HEK293 (cell line): ENCODE data around the gene PDHB.
A peak's percentile ranks its signal among the peaks of the same experiment; 100 is the strongest.

ENCODE experiments used
- CTCF ChIA-PET: fragments of 350-600 bp; formaldehyde crosslinking; extraction: SDS; loops from one replicate; lab custom pipeline; 2021; ENCODE audit warnings: antibody characterized with exemption; lab: Yijun Ruan, JAX
- POLR2A ChIA-PET: fragments of 300-600 bp; formaldehyde crosslinking; extraction: SDS; loops from one replicate; lab custom pipeline; 2020; ENCODE audit warnings: antibody characterized with exemption, inconsistent platforms; lab: Yijun Ruan, JAX
- H3K27ac ChIP-seq: fragments of 200-500 bp; sonication (Bioruptor generic); 2 replicates; pipeline ENCODE4 v1.5.1; 2014; ENCODE audit warnings: low read depth, low read length, control low read depth, inconsistent platforms; ENCODE audit errors: extremely low read depth
- H3K36me3 ChIP-seq, 2 experiments: fragments of 200-500 bp in 1 of 2; sonication (Bioruptor generic) in 1 of 2; 1 replicate in 1 of 2; 2 replicates in 1 of 2; pipeline ENCODE4 v1.5.1; 2014 to 2017; ENCODE audit warnings: inconsistent platforms in 2 of 2, low read length in 2 of 2; ENCODE audit not compliant: control insufficient read depth in 2 of 2, insufficient read depth in 1 of 2
- H3K4me1 ChIP-seq: fragments of 200-500 bp; sonication (Bioruptor generic); 2 replicates; pipeline ENCODE4 v1.5.1; 2014; ENCODE audit warnings: mild to moderate bottlenecking, low read length, inconsistent platforms; ENCODE audit not compliant: control insufficient read depth, insufficient read depth
- H3K4me3 ChIP-seq: 2 replicates; pipeline ENCODE4 v1.5.1; 2011; ENCODE audit warnings: low read depth, mild to moderate bottlenecking, control low read depth, low read length, moderate library complexity
- H3K9me3 ChIP-seq: fragments of 200-500 bp; sonication (Bioruptor generic); 2 replicates; pipeline ENCODE4 v1.5.1; 2014; ENCODE audit warnings: low read depth, low read length, inconsistent platforms; ENCODE audit not compliant: control insufficient read depth, insufficient read depth
- KLF1 ChIP-seq: fragments of 450-650 bp; formaldehyde crosslinking; IDR thresholded peaks from 2 replicates; pipeline ENCODE4 v1.5.1; 2016; ENCODE audit warnings: missing biosample characterization, missing genetic modification characterization
- KLF8 ChIP-seq: fragments of 450-650 bp; formaldehyde crosslinking; IDR thresholded peaks from 2 replicates; pipeline ENCODE4 v1.5.1; 2016; ENCODE audit warnings: missing biosample characterization, missing genetic modification characterization
- SP7 ChIP-seq: fragments of 450-650 bp; formaldehyde crosslinking; IDR thresholded peaks from 2 replicates; pipeline ENCODE4 v1.5.1; 2016; ENCODE audit warnings: missing biosample characterization, missing genetic modification characterization
- YY2 ChIP-seq: fragments of 450-650 bp; formaldehyde crosslinking; IDR thresholded peaks from 2 replicates; pipeline ENCODE4 v1.5.1; 2016; ENCODE audit warnings: missing biosample characterization, missing genetic modification characterization
- ZNF121 ChIP-seq: fragments of 450-650 bp; formaldehyde crosslinking; IDR thresholded peaks from 2 replicates; pipeline ENCODE4 v1.5.1; 2016; ENCODE audit warnings: missing biosample characterization, missing genetic modification characterization
- ZNF248 ChIP-seq: fragments of 450-650 bp; formaldehyde crosslinking; IDR thresholded peaks from 2 replicates; pipeline ENCODE4 v1.5.1; 2017; ENCODE audit warnings: missing biosample characterization, missing genetic modification characterization
- ZNF335 ChIP-seq: fragments of 450-650 bp; formaldehyde crosslinking; conservative IDR thresholded peaks from 2 replicates; pipeline ENCODE4 v1.5.1; 2016; ENCODE audit warnings: missing biosample characterization, missing genetic modification characterization
- ZNF366 ChIP-seq: fragments of 450-650 bp; formaldehyde crosslinking; conservative IDR thresholded peaks from 2 replicates; pipeline ENCODE4 v1.5.1; 2016; ENCODE audit warnings: missing biosample characterization, missing genetic modification characterization
- ZNF473 ChIP-seq: fragments of 450-650 bp; formaldehyde crosslinking; IDR thresholded peaks from 2 replicates; pipeline ENCODE4 v1.5.1; 2017; ENCODE audit warnings: missing biosample characterization, missing genetic modification characterization
- ZNF544 ChIP-seq: fragments of 450-650 bp; formaldehyde crosslinking; IDR thresholded peaks from 2 replicates; pipeline ENCODE4 v1.5.0; 2017; ENCODE audit warnings: missing biosample characterization, missing genetic modification characterization
- TF ChIP-seq, protein P1 (sequence below): fragments of 450-650 bp; formaldehyde crosslinking; IDR thresholded peaks from 2 replicates; pipeline ENCODE4 v1.5.1; 2016; ENCODE audit warnings: missing biosample characterization, missing genetic modification characterization
- TF ChIP-seq, protein P2 (sequence below): fragments of 450-650 bp; IDR thresholded peaks from 2 replicates; pipeline ENCODE4 v1.5.1; 2018; ENCODE audit warnings: missing biosample characterization, missing genetic modification characterization
- TF ChIP-seq, protein P3 (sequence below): fragments of 450-650 bp; formaldehyde crosslinking; IDR thresholded peaks from 2 replicates; pipeline ENCODE4 v1.5.1; 2016; ENCODE audit warnings: missing biosample characterization, missing genetic modification characterization, borderline replicate concordance

The PDHB gene

DNA sequence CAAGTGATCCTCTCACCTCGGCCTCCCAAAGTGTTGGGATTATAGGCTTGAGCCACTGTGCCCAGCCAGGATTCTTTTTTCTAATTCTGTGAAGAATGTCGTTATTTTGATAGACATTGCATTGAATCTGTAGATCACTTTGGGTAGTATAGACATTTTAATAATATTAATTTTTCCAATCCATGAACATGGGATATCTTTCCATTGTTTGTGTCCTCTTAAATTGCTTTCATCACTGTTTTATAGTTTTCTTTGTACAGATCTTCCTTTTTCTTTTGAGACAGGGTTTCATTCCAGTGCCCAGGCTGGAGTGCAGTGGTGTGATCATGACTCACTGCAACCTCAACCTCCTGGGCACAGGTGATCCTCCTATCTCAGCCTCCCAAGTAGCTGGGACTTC is 46.7 kb upstream of the PDHB start:
- TF ChIP-seq, protein P1, sequence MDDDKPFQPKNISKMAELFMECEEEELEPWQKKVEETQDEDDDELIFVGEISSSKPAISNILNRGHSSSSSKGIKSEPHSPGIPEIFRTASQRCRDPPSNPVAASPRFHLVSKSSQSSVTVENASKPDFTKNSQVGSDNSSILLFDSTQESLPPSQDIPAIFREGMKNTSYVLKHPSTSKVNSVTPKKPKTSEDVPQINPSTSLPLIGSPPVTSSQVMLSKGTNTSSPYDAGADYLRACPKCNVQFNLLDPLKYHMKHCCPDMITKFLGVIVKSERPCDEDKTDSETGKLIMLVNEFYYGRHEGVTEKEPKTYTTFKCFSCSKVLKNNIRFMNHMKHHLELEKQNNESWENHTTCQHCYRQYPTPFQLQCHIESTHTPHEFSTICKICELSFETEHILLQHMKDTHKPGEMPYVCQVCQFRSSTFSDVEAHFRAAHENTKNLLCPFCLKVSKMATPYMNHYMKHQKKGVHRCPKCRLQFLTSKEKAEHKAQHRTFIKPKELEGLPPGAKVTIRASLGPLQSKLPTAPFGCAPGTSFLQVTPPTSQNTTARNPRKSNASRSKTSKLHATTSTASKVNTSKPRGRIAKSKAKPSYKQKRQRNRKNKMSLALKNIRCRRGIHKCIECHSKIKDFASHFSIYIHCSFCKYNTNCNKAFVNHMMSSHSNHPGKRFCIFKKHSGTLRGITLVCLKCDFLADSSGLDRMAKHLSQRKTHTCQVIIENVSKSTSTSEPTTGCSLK = no peak
- TF ChIP-seq YY2 (tag by site-specific recombination) = no peak
- no peak for TF ChIP-seq ZNF121 (tag by site-specific recombination)
- TF ChIP-seq, protein P2, sequence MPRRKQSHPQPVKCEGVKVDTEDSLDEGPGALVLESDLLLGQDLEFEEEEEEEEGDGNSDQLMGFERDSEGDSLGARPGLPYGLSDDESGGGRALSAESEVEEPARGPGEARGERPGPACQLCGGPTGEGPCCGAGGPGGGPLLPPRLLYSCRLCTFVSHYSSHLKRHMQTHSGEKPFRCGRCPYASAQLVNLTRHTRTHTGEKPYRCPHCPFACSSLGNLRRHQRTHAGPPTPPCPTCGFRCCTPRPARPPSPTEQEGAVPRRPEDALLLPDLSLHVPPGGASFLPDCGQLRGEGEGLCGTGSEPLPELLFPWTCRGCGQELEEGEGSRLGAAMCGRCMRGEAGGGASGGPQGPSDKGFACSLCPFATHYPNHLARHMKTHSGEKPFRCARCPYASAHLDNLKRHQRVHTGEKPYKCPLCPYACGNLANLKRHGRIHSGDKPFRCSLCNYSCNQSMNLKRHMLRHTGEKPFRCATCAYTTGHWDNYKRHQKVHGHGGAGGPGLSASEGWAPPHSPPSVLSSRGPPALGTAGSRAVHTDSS (tag by site-specific recombination) = no peak
- TF ChIP-seq, protein P3, sequence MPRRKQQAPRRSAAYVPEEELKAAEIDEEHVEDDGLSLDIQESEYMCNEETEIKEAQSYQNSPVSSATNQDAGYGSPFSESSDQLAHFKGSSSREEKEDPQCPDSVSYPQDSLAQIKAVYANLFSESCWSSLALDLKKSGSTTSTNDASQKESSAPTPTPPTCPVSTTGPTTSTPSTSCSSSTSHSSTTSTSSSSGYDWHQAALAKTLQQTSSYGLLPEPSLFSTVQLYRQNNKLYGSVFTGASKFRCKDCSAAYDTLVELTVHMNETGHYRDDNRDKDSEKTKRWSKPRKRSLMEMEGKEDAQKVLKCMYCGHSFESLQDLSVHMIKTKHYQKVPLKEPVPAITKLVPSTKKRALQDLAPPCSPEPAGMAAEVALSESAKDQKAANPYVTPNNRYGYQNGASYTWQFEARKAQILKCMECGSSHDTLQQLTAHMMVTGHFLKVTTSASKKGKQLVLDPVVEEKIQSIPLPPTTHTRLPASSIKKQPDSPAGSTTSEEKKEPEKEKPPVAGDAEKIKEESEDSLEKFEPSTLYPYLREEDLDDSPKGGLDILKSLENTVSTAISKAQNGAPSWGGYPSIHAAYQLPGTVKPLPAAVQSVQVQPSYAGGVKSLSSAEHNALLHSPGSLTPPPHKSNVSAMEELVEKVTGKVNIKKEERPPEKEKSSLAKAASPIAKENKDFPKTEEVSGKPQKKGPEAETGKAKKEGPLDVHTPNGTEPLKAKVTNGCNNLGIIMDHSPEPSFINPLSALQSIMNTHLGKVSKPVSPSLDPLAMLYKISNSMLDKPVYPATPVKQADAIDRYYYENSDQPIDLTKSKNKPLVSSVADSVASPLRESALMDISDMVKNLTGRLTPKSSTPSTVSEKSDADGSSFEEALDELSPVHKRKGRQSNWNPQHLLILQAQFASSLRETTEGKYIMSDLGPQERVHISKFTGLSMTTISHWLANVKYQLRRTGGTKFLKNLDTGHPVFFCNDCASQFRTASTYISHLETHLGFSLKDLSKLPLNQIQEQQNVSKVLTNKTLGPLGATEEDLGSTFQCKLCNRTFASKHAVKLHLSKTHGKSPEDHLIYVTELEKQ (tag by site-specific recombination) = no peak
- no peak for TF ChIP-seq ZNF544 (tag by site-specific recombination)
- TF ChIP-seq ZNF248 (tag by site-specific recombination) = peak; percentile 98
- TF ChIP-seq SP7 (tag by site-specific recombination) = no peak
- no peak for TF ChIP-seq ZNF335 (tag by site-specific recombination)
- H3K4me3 ChIP-seq = no peak overlapping the region
- no peaks in the 10 kb centered on the region for H3K9me3 ChIP-seq
- no peaks in the 10 kb centered on the region for H3K4me1 ChIP-seq
- ChIA-PET POLR2A (no interaction called here), CTCF (no interaction called here)
- no peaks in the 10 kb centered on the region for H3K36me3 ChIP-seq
- H3K27ac ChIP-seq = no peak overlapping the region

DNA sequence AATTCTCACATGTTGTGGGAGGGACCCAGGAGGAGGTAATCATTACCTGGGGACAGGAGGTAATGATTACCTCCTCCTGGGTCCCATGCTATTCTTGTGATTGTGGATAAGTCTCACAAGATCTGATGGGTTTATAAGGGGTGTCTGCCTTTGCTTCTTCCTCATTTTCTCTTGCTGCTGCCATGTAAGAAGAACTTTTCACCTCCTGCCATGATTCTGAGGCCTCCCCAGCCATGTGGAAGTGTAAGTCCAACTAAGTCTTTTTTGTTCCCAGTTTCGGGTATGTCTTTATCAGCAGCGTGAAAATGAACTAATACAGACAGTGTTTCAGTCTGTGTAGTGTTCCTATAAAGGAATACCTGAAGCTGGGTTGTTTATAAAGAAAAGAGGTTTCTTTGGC is 45.1 kb upstream of the PDHB start:
- H3K4me3 ChIP-seq = no peak overlapping the region
- TF ChIP-seq ZNF473 (no peak), KLF8 (tag by site-specific recombination) (no peak)
- TF ChIP-seq, all 188 proteins: peak for 0
- Histone ChIP-seq H3K36me3 (no peaks in the 10 kb centered on the region), H3K4me1 (0 out of 2 replicates have a peak, but pooled peaks cover 2% of the 10 kb centered on the region), H3K27ac (no peak overlapping the region), H3K9me3 (no peaks in the 10 kb centered on the region)
- POLR2A ChIA-PET = no interaction called here
- CTCF ChIA-PET = no interaction called here

GRCh38 chr3:58474967-58475578 is 41.4 kb upstream of the PDHB start:
- H3K36me3 ChIP-seq = no peaks in the 10 kb centered on the region
- POLR2A ChIA-PET = no interaction called here
- peaks cover 14% of the 10 kb centered on the region for H3K4me1 ChIP-seq
- no peak overlapping the region for H3K4me3 ChIP-seq
- no peak overlapping the region for H3K27ac ChIP-seq
- CTCF ChIA-PET = interaction anchor here (1.1 kb wide), 1 partner anchor 11 kb away, joined by 4 read pairs; no protein-coding TSS in a partner anchor
- H3K9me3 ChIP-seq = no peaks in the 10 kb centered on the region
- TF ChIP-seq ZNF366 = 0 out of 2 replicates have a peak, but pooled peaks have one; percentile 30
- no peak for TF ChIP-seq KLF1 (tag by site-specific recombination)
